Cardiac fibroblast (primary cell): ENCODE results near the gene EIF5AL1.

Experiments
- DNase-seq, 2 donors: peaks; one replicate each; pipeline versions ENCODE4 v3.0.0 to v3.0.0-alpha.2; 2010; ENCODE audit warnings: low read depth in 2 of 2
- H3K4me3 ChIP-seq, 2 donors: replicated peaks in 1 of 2; 1 replicate in 1 of 2; 2 replicates in 1 of 2; pipeline ENCODE4 v1.5.1; 2011; ENCODE audit warnings: low read depth in 2 of 2, low read length in 2 of 2, mild to moderate bottlenecking in 2 of 2, moderate library complexity in 1 of 2
- TF ChIP-seq, protein P1 (sequence below): IDR thresholded peaks from one replicate; pipeline ENCODE4 v1.5.1; 2011; ENCODE audit warnings: low read depth, mild to moderate bottlenecking, low read length, inconsistent platforms

The EIF5AL1 gene

DNA sequence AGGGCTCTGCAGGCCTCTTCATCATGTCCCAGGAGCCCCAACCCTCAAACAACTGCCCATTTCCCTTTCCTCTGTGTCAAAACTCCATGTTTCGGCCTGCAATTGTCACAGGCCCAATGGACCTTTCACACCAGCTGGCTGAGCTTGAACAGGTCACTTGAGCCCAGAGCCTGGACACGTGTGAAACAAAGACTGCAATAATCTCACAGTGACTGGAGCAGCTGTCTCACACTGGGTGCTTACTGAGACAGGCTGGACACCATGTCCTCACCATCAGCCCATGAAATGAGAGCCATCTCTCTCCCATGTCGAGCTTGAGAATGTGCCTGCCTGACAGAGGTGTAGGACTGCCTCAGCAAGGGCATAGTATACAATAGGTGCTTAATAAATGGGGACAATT lies 19.5 kb upstream of the EIF5AL1 start:
- no peak for DNase-seq
- H3K4me3 ChIP-seq = no peak overlapping the region
- TF ChIP-seq, protein P1, sequence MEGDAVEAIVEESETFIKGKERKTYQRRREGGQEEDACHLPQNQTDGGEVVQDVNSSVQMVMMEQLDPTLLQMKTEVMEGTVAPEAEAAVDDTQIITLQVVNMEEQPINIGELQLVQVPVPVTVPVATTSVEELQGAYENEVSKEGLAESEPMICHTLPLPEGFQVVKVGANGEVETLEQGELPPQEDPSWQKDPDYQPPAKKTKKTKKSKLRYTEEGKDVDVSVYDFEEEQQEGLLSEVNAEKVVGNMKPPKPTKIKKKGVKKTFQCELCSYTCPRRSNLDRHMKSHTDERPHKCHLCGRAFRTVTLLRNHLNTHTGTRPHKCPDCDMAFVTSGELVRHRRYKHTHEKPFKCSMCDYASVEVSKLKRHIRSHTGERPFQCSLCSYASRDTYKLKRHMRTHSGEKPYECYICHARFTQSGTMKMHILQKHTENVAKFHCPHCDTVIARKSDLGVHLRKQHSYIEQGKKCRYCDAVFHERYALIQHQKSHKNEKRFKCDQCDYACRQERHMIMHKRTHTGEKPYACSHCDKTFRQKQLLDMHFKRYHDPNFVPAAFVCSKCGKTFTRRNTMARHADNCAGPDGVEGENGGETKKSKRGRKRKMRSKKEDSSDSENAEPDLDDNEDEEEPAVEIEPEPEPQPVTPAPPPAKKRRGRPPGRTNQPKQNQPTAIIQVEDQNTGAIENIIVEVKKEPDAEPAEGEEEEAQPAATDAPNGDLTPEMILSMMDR = no peak

DNA sequence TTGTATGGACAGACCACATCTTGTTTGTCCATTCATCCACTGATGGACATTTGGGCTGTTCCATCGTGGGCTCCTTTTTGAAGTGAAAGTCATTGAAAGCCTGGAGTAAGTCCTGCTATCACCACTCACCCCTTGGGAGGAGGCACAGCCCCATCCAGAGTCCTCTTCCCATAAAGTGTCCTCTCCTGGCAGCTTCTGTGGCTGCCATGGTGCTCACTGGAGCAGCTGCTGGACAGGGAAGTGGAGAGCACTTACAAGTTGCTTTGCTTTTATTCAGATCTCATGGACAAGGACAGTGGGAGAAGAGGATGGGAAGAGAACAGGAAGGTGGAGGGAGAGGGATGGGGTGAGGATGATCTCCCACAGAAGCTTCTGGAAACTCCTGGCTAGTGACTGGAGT lies 18.5 kb upstream of the EIF5AL1 start:
- DNase-seq = no peak
- H3K4me3 ChIP-seq = no peak overlapping the region
- TF ChIP-seq, protein P1 = no peak

DNA sequence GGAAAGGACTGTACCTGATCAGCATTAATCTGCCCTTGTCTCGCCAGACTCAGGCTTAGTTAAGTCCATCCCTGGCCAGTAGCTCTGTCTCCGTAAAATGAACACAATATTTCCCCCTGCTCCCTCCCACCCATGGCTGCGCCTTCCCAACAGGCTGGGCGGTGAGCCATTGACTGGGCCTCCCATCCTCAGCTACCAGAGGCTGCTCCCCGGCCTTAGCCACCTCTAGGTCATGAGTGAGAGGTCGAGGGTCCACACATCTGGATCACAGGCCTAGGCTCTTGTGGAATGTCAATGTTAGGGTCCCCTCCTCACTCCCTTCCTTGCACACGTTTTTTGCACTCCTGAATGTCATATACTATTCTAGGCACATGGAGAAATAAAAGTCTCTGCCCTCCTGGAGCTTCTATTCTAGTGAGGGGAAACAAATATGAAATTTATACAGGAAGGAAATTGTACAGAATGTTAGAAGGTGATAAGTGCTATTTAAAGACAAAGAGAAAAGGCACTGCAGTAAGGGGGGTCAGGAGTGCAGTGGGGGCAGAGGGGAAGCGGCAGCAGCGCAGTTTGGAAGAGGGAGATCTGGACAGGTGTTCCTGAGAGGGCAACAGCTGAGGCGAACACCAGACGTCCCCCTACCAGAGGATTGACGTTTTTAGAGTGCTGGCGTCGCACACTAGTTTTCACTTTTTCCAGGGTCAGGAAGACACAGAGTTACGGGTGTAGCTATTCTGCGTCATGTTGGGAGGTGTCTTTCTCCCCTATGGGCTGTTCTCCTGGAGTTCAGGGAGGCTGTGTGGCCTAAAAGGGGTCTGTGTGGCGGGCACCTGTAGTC lies 17.2 kb upstream of the EIF5AL1 start:
- TF ChIP-seq, protein P1 = no peak
- DNase-seq = no peak

DNA sequence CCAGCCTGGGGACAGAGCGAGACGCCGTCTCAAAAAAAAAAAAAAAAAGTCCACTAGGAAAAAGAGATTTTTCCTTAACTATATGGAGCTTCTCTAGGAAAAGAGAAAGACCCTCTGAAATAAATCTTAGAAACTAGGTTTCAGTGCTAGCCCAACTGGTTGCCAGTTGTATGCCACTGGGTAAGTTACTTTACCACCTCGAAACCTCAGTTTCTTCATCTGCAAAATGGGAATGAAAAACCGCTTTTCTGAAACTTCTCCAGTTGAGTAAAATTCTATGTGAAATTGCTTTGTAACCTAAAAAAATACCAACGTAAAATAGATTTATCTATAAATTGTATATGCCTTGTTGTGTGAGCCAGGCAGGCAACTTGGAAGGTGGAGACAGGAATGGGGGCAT lies 16.5 kb upstream of the EIF5AL1 start:
- H3K4me3 ChIP-seq = no peak overlapping the region
- no peak for DNase-seq
- TF ChIP-seq, protein P1 = no peak

More for the DNA sequence above, 17.2 kb upstream of the EIF5AL1 start:
- no peak overlapping the region for H3K4me3 ChIP-seq

DNA sequence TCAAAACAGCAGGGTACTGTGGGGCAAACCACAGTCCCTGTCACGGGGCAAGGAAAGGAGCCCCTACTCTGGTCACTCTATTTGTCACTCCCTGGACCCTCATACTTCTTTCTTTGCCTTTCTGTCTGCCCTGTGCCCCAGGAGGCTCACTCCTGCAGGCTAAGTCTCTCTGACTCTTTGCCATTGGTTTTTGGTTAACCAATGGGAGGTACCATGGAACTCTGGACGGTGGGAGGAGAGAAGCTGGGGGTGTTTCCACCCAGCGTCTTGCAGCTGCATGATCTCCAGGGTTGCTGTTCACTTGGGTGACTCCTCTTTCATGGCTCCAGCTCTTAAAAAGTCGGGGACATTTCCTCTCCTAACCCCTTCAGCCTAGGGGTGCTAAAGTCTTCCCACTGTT lies 15.4 kb upstream of the EIF5AL1 start:
- no peak for DNase-seq
- H3K4me3 ChIP-seq = no peak overlapping the region
- TF ChIP-seq, protein P1 = no peak

DNA sequence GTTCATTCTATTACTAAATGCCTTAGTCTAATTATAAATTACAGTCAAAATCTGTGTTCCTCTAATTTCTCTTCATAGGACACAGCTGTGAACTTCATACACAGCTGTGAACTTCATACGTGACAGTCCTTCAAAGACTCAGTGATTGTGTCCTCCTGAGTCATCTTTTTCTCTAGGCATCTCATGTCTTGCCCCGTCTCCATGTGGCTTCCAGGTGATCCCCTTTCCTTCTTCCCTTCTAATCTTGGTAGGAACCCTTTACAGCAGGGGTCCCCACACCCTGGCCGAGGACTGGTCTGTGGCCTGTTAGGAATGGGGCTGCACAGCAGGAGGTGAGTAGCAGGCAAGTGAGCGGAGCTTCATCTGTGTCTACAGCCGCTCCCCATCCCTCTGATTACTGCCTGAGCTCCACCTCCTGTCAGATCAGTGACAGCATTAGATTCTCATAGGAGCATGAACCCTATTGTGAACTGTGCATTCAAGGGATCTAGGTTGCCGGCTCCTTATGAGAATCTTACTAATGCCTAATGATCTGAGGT lies 14.0 kb upstream of the EIF5AL1 start:
- no peak overlapping the region for H3K4me3 ChIP-seq
- TF ChIP-seq, protein P1 = no peak
- DNase-seq = no peak
